CD4-positive, alpha-beta T cell treated with Interleukin-17A for 4 hours (primary cell): ENCODE data around the gene PRELID1.
"Not testable (repeated sequence)": the region's sequence is repeated elsewhere in the genome, so short reads cannot be mapped to it uniquely, and the experiment has no call there.

ENCODE experiments used
- DNase-seq: peaks from one replicate; pipeline ENCODE4 v3.0.0-alpha.2; 2020; ENCODE audit warnings: mixed read lengths

The PRELID1 gene

GRCh38 chr5:177300236-177300880, 3.2 kb upstream of the PRELID1 start:
- peak; percentile 50 for DNase-seq

GRCh38 chr5:177300951-177301350, 2.6 kb upstream of the PRELID1 start:
- DNase-seq: no peak

- peak; percentile 45 for DNase-seq
Measured at GRCh38 chr5:177301503-177302165, 2.0 kb upstream of the PRELID1 start.

GRCh38 chr5:177302354-177303110, 1.1 kb upstream of the PRELID1 start:
- DNase-seq: no peak

DNA sequence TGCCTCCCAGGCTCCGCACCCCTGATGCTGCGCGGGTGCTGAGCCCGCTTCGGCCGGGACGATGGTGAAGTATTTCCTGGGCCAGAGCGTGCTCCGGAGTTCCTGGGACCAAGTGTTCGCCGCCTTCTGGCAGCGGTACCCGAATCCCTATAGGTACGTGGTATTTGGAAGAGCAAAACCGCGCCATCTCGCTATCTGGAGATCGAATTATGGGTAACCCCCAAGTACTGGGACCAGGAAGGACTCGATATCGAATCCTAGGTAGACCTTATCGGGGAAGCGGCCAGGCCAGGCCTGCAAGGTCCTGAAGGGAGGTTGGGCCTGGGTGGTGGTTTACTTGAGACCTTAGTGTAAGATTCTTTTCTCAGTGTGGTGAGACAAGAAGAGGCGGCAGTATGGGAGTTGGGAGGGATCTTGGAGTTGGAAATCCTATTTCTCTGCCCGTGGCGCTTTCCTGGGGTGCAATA, 359 bp downstream of the PRELID1 start:
- peak; percentile 37 for DNase-seq

DNA sequence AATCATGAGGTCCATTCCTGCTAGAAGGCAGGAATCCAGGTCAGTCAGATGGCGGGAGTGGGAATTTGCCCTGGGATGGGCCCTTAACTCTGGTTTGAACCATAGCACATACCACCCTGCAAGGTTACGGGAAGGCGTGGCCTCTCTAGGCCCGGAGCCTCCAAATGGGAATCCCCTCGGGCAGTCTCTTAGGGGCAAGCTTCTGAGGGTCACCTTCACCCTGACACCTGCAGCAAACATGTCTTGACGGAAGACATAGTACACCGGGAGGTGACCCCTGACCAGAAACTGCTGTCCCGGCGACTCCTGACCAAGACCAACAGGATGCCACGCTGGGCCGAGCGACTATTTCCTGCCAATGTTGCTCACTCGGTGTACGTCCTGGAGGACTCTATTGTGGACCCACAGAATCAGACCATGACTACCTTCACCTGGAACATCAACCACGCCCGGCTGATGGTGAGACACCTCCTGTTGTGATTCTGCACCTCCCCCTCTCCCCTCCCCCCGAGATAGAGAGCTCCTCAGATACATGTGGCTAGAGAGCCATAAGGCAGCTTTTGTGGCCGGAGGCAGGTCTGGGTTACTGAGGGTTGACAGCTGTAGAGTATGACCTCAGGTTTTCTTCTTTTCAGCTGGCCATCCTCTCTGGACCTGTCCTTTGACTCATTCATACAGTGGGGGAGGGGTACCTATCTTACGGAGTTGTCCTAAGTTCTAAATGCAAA, 957 bp downstream of the PRELID1 start:
- DNase-seq: peak; percentile 46

DNA sequence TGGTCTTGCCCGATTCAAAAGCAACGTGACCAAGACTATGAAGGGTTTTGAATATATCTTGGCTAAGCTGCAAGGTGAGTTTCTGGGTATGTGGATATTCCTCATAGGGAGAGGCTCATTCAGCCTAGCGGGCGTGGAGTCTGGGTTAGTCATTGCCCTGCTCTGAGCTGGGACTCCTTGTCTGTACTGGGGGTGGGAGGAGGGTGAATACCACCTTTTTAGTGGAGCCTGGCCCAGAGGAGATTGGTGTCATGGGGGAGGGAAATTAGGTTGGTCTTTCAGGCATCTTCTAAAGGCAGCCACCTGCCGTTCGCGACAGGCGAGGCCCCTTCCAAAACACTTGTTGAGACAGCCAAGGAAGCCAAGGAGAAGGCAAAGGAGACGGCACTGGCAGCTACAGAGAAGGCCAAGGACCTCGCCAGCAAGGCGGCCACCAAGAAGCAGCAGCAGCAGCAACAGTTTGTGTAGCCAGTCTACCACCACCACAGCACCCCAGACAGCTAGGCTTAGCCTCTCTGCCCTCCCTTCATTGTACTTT, 2.6 kb downstream of the PRELID1 start:
- not testable (repeated sequence) for DNase-seq

- DNase-seq: no peak
Measured at GRCh38 chr5:177306674-177307543, 3.3 kb downstream of the PRELID1 start.

DNA sequence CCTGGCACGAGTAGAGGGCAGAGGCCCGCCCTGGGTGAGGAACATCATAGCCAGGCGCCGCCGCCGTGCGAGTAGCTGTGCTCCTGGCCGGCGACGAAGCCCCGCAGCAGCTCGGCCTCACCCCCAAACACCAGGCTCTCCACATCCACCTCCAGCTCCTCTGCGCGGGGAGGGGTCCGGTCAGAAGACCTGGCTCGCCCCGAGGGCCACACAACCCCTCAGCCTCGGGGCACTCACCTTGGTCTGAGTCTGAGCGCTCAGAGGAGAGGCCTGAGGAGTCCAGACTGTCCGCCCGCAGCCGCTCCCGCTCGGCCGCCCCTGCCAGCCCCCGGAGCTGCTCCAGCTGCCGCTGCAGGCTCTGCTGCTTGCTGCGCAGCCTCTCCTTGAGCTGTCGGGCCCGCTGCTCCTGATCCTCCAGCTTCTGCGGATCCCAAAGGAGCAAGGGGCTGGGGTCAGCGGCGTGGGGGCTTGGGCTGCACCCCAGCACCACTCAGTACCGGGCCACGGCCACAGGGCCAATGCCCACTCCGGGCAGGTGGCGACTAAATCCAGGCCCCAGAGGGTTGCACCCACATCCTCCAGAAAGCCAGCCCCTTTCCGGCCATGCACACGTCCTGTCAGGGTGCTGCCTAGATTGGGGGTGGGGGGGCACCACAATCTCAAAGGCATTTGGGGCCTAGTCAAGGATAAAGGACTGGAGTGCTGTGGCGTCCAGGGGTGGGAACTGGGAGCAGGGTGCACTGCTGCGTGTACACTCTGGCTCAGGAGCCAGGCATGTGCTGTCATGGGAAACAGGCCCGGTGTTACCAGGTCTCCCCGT, 4.2 kb downstream of the PRELID1 start:
- no peak for DNase-seq

- DNase-seq: no peak
Measured at GRCh38 chr5:177308740-177309139, 5.1 kb downstream of the PRELID1 start.

DNA sequence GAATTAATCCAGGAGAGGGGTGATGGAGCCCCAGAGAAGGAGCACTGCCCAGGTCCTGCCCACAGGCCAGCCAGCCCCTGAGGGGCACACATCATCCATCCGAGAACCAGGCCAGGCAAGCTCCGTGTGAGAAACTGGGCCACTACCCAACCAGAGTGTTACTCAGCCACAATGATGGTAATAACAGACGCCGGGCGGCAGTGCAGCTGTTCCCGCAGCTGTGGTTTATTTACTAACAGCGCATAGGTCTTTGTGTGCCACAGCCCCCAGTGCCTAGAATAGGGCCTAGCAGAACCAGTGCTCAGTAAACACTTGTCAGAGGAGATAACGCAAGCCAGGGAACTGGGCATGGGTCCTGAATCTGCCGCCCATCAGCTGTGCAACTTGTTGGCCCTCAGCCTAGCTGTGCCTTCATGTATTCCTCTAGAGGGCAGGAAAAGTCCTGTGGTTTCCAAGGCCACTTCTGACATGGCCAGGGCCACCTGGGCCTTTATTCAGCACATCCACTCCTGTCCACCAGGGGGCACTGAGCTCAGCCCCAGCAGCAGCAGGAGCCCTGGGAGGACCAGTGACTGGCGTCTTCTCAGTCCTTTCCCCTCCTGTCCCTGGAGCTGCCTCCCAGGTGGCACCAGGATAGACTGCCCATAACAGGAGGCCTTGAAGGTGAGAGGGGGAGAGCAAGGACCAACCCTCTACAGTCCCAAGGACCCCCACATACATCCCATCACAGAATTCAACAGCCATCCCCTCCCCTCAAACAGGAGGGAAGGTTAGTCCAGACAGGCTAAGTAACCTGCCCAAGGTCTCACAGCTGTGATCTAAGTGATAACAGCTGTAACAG, 6.0 kb downstream of the PRELID1 start:
- peak; percentile 81 for DNase-seq

GRCh38 chr5:177310332-177310731, 6.7 kb downstream of the PRELID1 start:
- DNase-seq: no peak

DNA sequence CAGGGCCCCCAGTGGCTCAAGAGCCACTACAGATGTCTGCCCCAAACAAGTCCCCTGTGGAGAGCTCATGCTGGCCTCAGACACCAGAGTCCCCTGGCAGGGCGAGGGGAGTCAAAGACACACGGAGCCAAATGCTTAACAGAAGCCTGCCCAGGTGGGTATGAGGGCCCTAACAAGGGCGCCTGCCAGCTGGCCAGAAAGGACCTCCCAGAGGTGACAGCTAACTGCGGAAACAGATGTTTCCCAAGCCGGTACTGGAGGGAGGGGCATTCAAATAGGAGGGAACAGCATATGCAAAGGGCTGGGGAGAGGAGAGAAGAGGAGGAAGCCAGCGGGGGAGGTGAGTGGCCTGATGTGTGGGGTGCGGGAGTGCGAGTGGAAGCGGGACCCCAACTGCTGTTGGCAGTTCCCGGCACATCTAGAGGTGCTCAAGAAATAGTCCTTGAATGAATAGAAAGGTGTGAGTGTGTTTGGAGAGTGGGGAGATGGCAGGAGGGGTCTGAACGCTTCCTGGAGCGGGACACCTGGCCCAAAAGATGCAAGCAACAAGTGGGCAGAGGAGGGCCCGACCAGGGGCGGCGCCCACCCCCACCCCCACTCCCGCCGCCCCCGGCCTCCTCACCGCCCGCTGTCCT, 7.3 kb downstream of the PRELID1 start:
- DNase-seq: peak; percentile 31

DNA sequence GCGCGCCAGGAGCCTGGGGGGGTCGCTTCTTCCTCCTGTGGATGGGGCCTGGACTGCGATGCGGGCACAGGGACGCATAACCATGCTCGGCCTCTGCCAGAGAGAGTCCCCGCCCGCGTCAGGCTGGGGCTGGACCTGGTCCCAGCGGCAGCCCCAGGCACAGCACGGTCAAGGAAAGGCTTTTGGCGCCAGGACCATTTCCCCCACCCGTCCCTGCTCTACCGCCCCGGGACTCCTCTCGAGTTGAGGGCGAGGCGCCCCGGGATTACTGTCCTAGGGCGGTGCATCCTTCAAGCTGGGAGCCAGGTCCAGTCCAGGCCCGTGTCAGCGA, 7.8 kb downstream of the PRELID1 start:
- DNase-seq: no peak

GRCh38 chr5:177311723-177312648, 8.4 kb downstream of the PRELID1 start, which contains the start of gene MXD3:
Gene MXD3, minus strand, starts transcription at chr5:177311898. Its CDS starts 68 bp downstream, at chr5:177311830.
- peak; percentile 98 for DNase-seq

- peak; percentile 31 for DNase-seq
Measured at GRCh38 chr5:177312649-177313181, 9.1 kb downstream of the PRELID1 start.

GRCh38 chr5:177313561-177314259, 10.1 kb downstream of the PRELID1 start:
- DNase-seq: no peak
